ENCODE data around the gene GPR107.

DNA sequence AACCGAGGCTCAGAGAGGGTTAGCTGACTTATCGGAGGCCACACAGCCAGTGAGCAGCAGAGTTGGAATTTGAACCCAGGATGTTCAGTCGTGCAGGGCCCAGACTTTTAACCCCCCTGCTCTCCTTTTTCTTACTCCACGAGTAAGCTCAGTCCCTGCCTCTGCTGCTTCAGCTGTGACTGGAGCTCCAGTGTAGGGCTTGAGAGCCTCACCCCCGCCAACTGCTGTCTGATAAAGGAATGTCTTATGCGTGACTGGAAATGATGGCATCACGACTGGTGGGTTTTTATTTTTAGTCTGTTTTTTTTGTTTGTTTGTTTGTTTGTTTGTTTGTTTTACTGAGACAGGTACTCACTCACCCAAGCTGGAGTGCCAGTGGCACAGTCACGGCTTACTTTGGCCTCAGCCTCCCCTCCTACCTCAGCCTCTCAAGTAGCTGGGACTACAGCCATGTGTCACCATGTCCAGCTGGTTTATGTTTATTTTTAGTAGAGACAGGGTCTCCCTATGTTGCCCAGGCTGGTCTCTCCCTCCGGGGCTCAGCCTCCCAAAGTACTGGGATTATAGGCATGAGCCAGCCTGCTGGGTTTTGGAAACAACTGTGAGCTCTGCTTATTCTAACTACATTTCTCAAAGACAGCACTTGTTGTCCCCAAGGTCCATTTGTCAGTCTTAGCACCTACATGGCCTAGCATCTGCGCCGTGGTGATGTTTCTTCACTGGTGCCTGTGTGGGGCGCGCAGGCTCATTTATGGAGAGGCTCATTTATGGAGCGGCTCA lies 66.0 kb downstream of the GPR107 start:
- TF ChIP-seq, protein P1, sequence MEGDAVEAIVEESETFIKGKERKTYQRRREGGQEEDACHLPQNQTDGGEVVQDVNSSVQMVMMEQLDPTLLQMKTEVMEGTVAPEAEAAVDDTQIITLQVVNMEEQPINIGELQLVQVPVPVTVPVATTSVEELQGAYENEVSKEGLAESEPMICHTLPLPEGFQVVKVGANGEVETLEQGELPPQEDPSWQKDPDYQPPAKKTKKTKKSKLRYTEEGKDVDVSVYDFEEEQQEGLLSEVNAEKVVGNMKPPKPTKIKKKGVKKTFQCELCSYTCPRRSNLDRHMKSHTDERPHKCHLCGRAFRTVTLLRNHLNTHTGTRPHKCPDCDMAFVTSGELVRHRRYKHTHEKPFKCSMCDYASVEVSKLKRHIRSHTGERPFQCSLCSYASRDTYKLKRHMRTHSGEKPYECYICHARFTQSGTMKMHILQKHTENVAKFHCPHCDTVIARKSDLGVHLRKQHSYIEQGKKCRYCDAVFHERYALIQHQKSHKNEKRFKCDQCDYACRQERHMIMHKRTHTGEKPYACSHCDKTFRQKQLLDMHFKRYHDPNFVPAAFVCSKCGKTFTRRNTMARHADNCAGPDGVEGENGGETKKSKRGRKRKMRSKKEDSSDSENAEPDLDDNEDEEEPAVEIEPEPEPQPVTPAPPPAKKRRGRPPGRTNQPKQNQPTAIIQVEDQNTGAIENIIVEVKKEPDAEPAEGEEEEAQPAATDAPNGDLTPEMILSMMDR (IDR thresholded peaks at IDR 0.05), result no peak
- TF ChIP-seq POLR2AphosphoS5 (IDR thresholded peaks at IDR 0.05) (no peak), POLR2A (IDR thresholded peaks at IDR 0.05) (no peak)
